ENCODE results near the gene TTC13.

Gene TTC13

GRCh38 chr1:230939806-230940489 is 38.7 kb downstream of the TTC13 start:
- no peak for TF ChIP-seq CTCF (IDR thresholded peaks at IDR 0.05; ENCODE audit: insufficient read depth, low read length, poor library complexity, severe bottlenecking)
- no peak for DNase-seq (ENCODE audit: extremely low read depth, insufficient read length)
- H3K36me3 ChIP-seq (ENCODE audit: control insufficient read depth, insufficient read depth, low read length), result no peaks in the 10 kb centered on the region; the same call in 1 of the 2 replicates

GRCh38 chr1:230938924-230939368 is 39.7 kb downstream of the TTC13 start:
- Histone ChIP-seq H3K4me3 (replicated peaks; ENCODE audit: low read depth, low read length) (no peak overlapping the region), H3K36me3 (ENCODE audit: control insufficient read depth, insufficient read depth, low read length) (no peaks in the 10 kb centered on the region; the same call in 1 of the 2 replicates), H3K27me3 (replicated peaks; ENCODE audit: control insufficient read depth, insufficient read depth, low read length) (no peaks in the 10 kb centered on the region)
- DNase-seq (ENCODE audit: extremely low read depth, insufficient read length), result no peak
- TF ChIP-seq CTCF (IDR thresholded peaks at IDR 0.05; ENCODE audit: insufficient read depth, low read length, poor library complexity, severe bottlenecking), result no peak

More at GRCh38 chr1:230939806-230940489, 38.7 kb downstream of the TTC13 start:
- Histone ChIP-seq H3K4me3 (replicated peaks; ENCODE audit: low read depth, low read length) (no peak overlapping the region), H3K27me3 (replicated peaks; ENCODE audit: control insufficient read depth, insufficient read depth, low read length) (no peaks in the 10 kb centered on the region)

- no peak for DNase-seq (ENCODE audit: extremely low read depth, insufficient read length)
- Histone ChIP-seq H3K27me3 (replicated peaks; ENCODE audit: control insufficient read depth, insufficient read depth, low read length) (no peaks in the 10 kb centered on the region), H3K4me3 (replicated peaks; ENCODE audit: low read depth, low read length) (no peak overlapping the region), H3K36me3 (ENCODE audit: control insufficient read depth, insufficient read depth, low read length) (no peaks in the 10 kb centered on the region; the same call in 1 of the 2 replicates)
- no peak for TF ChIP-seq CTCF (IDR thresholded peaks at IDR 0.05; ENCODE audit: insufficient read depth, low read length, poor library complexity, severe bottlenecking)
Measured at GRCh38 chr1:230937371-230937770, 41.3 kb downstream of the TTC13 start.

- no peaks in the 10 kb centered on the region; the same call in 1 of the 2 replicates for H3K36me3 ChIP-seq (ENCODE audit: control insufficient read depth, insufficient read depth, low read length)
- TF ChIP-seq CTCF (IDR thresholded peaks at IDR 0.05; ENCODE audit: insufficient read depth, low read length, poor library complexity, severe bottlenecking), result no peak
- DNase-seq (ENCODE audit: extremely low read depth, insufficient read length), result no peak
- H3K27me3 ChIP-seq (replicated peaks; ENCODE audit: control insufficient read depth, insufficient read depth, low read length), result no peaks in the 10 kb centered on the region
- H3K4me3 ChIP-seq (replicated peaks; ENCODE audit: low read depth, low read length), result no peak overlapping the region
Measured at GRCh38 chr1:230936475-230936874, 42.2 kb downstream of the TTC13 start.

- Histone ChIP-seq H3K4me3 (replicated peaks; ENCODE audit: low read depth, low read length) (no peak overlapping the region), H3K36me3 (ENCODE audit: control insufficient read depth, insufficient read depth, low read length) (no peaks in the 10 kb centered on the region; the same call in 1 of the 2 replicates), H3K27me3 (replicated peaks; ENCODE audit: control insufficient read depth, insufficient read depth, low read length) (no peaks in the 10 kb centered on the region)
- no peak for TF ChIP-seq CTCF (IDR thresholded peaks at IDR 0.05; ENCODE audit: insufficient read depth, low read length, poor library complexity, severe bottlenecking)
- DNase-seq (ENCODE audit: extremely low read depth, insufficient read length), result no peak
Measured at GRCh38 chr1:230935852-230936251, 42.8 kb downstream of the TTC13 start.
